ENCODE data around the gene EPHA1.

- TF ChIP-seq CTCF (IDR thresholded peaks at IDR 0.05) (no peak), EZH2 (IDR thresholded peaks at IDR 0.05; ENCODE audit: borderline replicate concordance, insufficient read depth, low read depth, low read length, poor library complexity, severe bottlenecking) (no peak)
These were observed 66.8 kb downstream of the EPHA1 start for GRCh38 chr7:143341842-143342241.
